Posterior vena cava (tissue), 2 donors: ENCODE measurements around the gene LENG1. TPM values are rescaled to one million over a fixed set of nuclear protein-coding genes. Genes with fewer than 3 reads are reported as not detected.

ENCODE experiments used
- DNase-seq: peaks from one replicate; pipeline ENCODE4 v3.0.0-alpha.2; 2020; ENCODE audit warnings: low spot score
- intact Hi-C, 2 donors: fragments of 100-400 bp; cut with DNase I; formaldehyde crosslinking; loops; one replicate each; pipeline versions ENCODE4 v1.14.1 to v1.14.2; 2022 to 2023
- total RNA-seq, 2 donors: library from RNA; stranded (reverse); fragmentation: NEBNext Ultra II Directional; extraction: Animal tissue kit (Norgen Biotek cat#: 25700); gene quantifications; one replicate each; pipeline ENCODE4 v1.2.1, GENCODE V29; 2021
- donor health status: DM: yes; HTN: yes; CAD: no.
- donor health status: DM: yes; HTN: yes; CAD: no.

LENG1 gene
- total RNA-seq, 2 donors from 2014 or later: 4.7 to 6.2 TPM

DNA sequence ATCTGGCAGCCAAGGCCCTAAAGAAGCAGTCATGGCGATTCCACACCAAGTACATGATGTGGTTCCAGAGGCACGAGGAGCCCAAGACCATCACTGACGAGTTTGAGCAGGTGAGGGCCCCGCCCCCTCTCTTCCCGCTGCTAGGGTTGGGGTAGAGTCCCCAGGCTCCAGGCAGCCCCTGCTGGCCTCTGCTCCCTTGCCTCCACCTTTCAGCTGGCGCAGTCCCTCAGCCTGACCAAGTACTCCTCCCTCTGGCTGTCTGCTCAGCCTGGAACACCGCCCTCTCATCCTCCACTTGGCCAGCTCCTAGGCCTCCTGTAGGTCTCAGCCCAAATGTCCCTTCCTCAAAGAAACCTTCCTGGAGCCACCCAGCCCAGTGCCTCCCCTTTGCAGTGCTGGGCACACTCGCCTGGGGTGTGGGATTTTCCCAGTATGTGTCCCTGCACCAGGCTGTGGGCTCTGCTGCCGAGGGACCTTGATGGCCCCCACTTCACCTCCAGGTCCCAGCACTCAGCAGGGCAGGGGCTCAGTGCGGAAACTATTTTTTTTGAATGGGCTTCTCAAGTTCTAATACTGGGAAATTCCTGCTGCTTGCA is 5.7 kb downstream of the LENG1 start:
- intact Hi-C loops: loop anchor here in 1 of 2 donors (10.0 kb wide), 1 partner anchor 239 kb away; no protein-coding TSS in a partner anchor
- no peak for DNase-seq

DNA sequence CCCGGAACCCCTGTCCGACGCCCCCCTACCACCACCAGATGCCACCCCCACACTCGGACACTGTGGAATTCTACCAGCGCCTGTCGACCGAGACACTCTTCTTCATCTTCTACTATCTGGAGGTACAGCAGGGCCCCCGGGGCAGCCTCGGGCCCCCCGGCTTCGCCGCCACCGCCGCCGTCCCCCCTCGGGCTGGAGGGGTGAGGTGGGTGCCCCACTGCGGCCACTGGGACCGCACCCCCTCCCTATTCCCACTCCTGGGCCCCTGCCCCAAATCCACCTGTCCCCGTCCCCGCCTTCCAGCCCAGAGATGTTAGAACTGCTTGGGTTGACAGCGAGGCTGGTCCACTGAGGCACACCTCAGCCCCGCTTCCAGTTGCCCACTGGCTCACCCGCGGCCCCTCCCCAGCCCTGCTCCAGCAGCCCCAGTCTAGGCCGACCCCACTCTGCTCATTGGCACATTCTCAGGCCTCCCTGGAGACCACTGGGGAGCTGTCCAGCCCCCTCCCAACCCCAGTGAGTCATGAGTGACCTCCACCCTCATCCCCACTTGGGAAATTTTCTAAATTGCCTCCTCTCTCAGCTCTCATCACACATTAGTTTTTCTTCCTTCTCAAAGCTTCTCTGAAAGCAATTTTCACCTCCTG is 6.5 kb downstream of the LENG1 start:
- intact Hi-C loops: loop anchor here in 1 of 2 donors (10.0 kb wide), 1 partner anchor 238 kb away; no protein-coding TSS in a partner anchor
- no peak for DNase-seq

GRCh38 chr19:54152267-54152666 is 7.3 kb downstream of the LENG1 start:
- DNase-seq: no peak
- intact Hi-C loops: loop anchor here in 1 of 2 donors (10.0 kb wide), 1 partner anchor 237 kb away; no protein-coding TSS in a partner anchor

DNA sequence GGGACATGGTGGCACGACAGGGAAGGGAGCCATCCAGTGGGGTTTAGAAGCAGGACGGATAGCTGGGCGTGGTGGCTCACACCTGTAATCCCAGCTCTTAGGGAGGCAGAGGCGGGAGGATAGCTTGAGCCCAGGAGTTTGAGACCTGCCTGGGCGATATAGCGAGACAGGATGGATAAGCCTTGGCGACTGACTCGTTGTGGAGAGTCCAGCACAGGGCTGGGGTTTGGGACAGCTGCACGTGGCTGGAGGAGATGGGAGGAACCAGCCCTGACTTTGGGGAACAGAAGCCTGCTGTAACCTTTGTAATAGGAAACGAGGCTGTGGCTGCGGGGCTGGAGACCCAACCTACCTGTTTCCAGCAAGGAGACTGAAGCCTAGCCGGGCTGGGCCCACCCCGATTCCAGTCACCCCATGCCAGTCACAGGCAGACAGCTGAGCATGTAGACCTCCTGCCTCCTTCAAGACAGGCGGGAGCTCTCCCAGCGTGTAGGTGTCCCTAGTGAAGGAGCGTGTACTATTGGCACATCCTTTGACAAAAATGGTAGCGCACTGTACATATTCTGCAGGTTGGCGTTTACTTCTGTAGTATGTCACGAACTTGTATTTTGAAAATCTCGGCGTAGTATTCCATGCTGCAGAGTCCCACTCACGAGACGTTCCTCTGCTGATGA is 8.0 kb downstream of the LENG1 start:
- intact Hi-C loops: loop anchor here in 1 of 2 donors (10.0 kb wide), 1 partner anchor 237 kb away; no protein-coding TSS in a partner anchor
- no peak for DNase-seq

GRCh38 chr19:54149021-54149812 is 10.3 kb downstream of the LENG1 start:
- intact Hi-C loops: no loop called here
- no peak for DNase-seq

GRCh38 chr19:54148158-54148557 is 11.4 kb downstream of the LENG1 start:
- intact Hi-C loops: no loop called here
- DNase-seq: no peak

- no peak for DNase-seq
- intact Hi-C loops: no loop called here
These were observed 11.8 kb downstream of the LENG1 start for GRCh38 chr19:54147676-54148075.

GRCh38 chr19:54145541-54146158 is 13.9 kb downstream of the LENG1 start:
- intact Hi-C loops: no loop called here
- no peak for DNase-seq

DNA sequence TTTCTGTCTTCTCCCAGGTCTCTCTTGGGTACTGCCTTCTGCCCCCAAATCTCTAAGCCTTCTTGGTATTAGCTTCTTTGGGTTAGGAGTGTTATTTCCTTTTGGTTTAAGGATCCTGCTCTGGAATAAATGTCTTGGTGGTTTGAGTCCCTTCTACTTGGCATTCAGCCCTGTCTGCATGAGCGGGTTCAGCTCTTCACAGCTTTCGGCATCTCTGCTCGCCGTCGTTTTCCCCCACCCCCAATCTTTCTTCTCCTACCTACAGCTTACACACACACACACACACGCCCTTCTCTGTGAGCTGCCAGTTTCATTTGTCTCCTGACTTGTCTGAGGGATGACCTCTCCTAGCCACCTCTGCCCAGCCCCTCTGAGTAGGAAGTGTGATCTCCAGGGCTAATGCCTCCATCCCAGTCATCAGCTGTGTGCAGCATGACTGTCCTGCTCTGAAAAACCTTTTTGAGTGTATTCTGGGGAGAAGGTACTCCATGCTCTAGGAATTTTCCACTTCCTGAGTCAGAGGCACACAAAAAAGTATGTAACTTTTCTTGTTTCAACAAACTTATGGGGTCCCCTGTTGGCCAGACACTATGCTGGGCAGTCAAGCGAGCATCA is 17.2 kb downstream of the LENG1 start:
- intact Hi-C loops: no loop called here
- no peak for DNase-seq

GRCh38 chr19:54141356-54141755 is 18.2 kb downstream of the LENG1 start:
- intact Hi-C loops: no loop called here
- no peak for DNase-seq

DNA sequence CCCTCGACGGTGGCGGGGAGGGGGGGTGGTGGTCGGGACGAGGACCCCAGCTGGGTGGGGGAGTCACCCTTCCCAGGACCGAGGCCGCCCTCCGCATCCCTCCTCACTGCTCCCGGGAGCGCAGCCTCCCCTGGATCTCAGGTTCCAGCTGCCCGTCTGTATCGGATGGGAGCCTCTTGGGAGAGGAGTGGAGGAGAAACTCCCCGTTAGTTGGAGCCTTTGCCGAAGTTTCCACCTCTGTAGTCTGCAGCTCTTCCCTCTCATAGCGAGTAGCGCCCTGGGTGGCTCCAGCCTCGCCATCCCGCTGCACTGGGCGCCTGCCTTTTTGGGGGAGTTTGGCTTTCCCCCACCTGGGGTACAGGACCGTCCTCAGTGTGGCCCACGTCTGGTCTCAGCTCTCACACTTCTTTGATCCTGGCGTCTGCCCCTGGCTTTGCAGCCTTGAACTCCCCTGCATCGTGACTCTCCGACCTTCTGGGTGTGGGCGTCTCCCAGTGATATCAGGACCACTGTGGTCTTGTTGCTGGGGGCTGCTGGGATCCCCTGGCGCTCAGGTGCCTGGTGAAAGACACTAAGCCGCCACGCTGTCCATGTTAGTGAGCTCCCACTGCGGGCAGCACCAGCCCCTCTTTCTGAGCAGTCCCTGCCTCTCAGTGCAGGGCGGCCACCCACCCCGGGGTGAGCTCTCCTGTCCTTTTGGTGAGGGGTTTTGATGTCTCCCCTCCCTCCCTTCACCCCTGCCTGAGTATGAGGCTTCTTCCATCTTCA is 20.8 kb downstream of the LENG1 start:
- intact Hi-C loops: no loop called here
- DNase-seq: no peak

DNA sequence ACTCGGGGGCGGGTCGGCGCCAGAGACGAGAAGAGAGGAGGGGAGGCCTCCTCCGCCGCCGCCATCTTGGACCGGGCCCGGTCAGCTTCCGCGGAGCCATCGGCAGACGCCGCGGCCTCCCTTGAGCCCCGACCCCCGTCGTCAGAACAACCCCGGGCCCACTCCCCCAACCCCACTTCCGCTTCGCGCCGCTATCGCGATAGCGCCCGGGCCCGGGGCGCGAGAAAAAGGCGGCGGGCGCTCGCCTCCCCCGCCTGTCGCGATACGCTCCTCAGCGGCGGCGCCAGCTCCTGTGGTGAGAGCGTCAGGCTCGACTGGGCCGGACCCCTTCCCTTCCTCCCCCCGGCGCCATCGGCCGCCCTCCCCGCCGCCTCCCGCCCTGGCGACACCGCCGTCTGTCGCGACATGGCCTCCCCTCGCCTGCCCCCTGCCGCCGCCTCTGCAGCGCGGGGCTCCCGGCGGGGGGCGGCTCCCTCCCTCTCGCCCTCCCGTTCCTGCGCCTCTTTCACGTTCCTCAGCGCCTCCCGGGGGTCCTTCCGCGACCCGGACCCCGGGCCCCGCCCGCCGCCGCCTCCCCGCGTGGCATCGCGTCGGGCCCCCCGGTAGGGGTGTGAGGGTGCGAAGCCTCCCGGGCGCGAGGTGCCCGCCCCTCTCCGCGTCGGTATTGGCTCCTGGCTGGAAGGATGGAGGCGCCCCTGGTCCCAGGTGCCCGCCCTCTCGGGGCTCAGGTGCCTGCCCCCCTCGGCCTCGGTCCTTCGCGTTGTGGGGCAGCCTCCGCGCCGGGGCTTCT is 21.6 kb downstream of the LENG1 start, which contains the start of gene CNOT3:
CNOT3 (plus strand) TSS at position 64 of the 790 bp plus-strand sequence. CDS start 5,217 bp downstream, outside the sequence.
- intact Hi-C loops: no loop called here
- no peak for DNase-seq

GRCh38 chr19:54136864-54137698 is 22.4 kb downstream of the LENG1 start:
- intact Hi-C loops: no loop called here
- peak; percentile 100 for DNase-seq

GRCh38 chr19:54136086-54136863 is 23.2 kb downstream of the LENG1 start:
- no peak for DNase-seq
- intact Hi-C loops: no loop called here

DNA sequence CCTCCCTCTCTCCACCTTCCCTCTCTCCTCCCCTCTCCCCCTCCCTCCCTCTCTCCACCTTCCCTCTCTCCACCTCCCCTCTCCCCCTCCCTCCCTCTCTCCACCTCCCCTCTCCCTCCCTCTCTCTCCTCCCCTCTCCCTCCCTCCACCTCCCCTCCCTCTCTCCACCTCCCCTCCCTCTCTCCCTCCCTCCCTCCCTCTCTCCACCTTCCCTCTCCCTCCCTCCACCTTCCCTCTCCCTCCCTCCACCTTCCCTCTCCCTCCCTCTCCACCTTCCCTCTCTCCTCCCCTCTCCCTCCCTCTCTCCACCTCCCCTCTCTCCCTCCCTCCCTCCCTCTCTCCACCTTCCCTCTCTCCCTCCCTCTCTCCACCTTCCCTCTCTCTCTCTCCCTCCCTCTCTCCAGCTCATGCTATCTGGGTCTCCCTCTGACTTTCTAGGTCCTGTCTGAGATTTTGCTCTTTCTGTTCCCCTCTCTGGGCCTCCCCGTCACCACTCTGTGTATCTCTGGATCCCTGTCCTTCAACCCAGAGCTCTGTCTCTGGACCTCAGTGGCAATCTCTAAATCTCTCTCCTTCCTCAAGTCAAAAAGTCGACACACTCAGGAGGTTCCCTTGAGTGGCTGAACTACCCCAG is 25.4 kb downstream of the LENG1 start:
- intact Hi-C loops: no loop called here
- DNase-seq: no peak
